Heart right ventricle (tissue), 16 donors: ENCODE measurements around the gene HEMK1. TPM values are rescaled to one million over a fixed set of nuclear protein-coding genes. Genes with fewer than 3 reads are reported as not detected.

Experiments used
- ATAC-seq, 8 donors: fragments of 200-7000 bp; cut with Tn5 transposase; one replicate each; pipeline ENCODE4 v1.9.1; 2020; ENCODE audit warnings: mild to moderate bottlenecking in 8 of 8, moderate library complexity in 8 of 8, moderate number of reproducible peaks in 1 of 8
- DNase-seq, 2 donors: peaks; one replicate each; pipeline ENCODE4 v3.0.0-alpha.2; 2020
- H3K27ac ChIP-seq, 10 donors: fragments of 200-600 bp; sonication (generic) in 2 of 10; one replicate each; pipeline versions ENCODE4 v1.5.0 to v1.8.0; 2020 to 2022; ENCODE audit warnings: mild to moderate bottlenecking in 3 of 10
- H3K27me3 ChIP-seq, 7 donors: fragments of 200-600 bp; one replicate each; pipeline ENCODE4 v1.8.0; 2021 to 2022; ENCODE audit warnings: mild to moderate bottlenecking in 2 of 7
- H3K36me3 ChIP-seq, 9 donors: fragments of 200-600 bp; sonication (generic) in 1 of 9; one replicate each; pipeline versions ENCODE4 v1.5.0 to v1.8.0; 2020 to 2022; ENCODE audit warnings: mild to moderate bottlenecking in 2 of 9
- H3K4me1 ChIP-seq, 9 donors: fragments of 200-600 bp; sonication (generic) in 1 of 9; one replicate each; pipeline versions ENCODE4 v1.5.0 to v1.8.0; 2020 to 2022; ENCODE audit warnings: mild to moderate bottlenecking in 4 of 9
- H3K4me3 ChIP-seq, 10 donors: fragments of 200-600 bp; sonication (generic) in 2 of 10; one replicate each; pipeline versions ENCODE4 v1.5.0 to v1.8.0; 2020 to 2022; ENCODE audit warnings: mild to moderate bottlenecking in 7 of 10, moderate library complexity in 2 of 10
- H3K9me3 ChIP-seq, 11 donors: fragments of 200-600 bp in 10 of 11; sonication (generic) in 2 of 11; one replicate each; pipeline versions ENCODE4 v1.5.0 to v1.8.0; 2013 to 2022; ENCODE audit warnings: mild to moderate bottlenecking in 2 of 11, control low read depth in 1 of 11, moderate library complexity in 1 of 11
- CTCF ChIP-seq, 9 donors: fragments of 200-600 bp; sonication (generic) in 2 of 9; IDR thresholded peaks; one replicate each; pipeline versions ENCODE4 v1.5.0 to v1.8.0; 2021 to 2022; ENCODE audit warnings: antibody characterized with exemption in 9 of 9, mild to moderate bottlenecking in 5 of 9, moderate library complexity in 1 of 9
- WGBS, 2 donors: extraction: QIAGEN DNeasy Blood & Tissue Kit; methylation state at CpG; one replicate each; pipeline ENCODE4 v1.1.7; 2013; ENCODE audit warnings: inconsistent platforms in 1 of 2; 5-methylcytosine and 5-hydroxymethylcytosine counted together
- intact Hi-C, 10 donors: fragments of 100-400 bp; cut with DNase I; formaldehyde crosslinking; loops; one replicate each; pipeline versions ENCODE4 v1.11.1 to v1.14.2; 2022
- polyA plus RNA-seq, 2 donors: library from polyadenylated mRNA; stranded (reverse); fragments of 200-250 nt; gene quantifications; one replicate each; pipeline ENCODE4 v1.2.3, GENCODE V29; 2013
- total RNA-seq, 10 donors: library from RNA; stranded (reverse); fragmentation: NEBNext Ultra II Directional in 3 of 10; extraction: Animal tissue kit (Norgen Biotek cat#: 25700) in 3 of 10; gene quantifications; one replicate each; pipeline versions ENCODE4 v1.2.1 to v1.2.4, GENCODE V29; 2021 to 2023
- donor health status: Arrhythmogenic right ventricular cardiomyopathy.
- donor health status: ischemic (EF 13 %, LVEDD 7.1; RV severe dilation, severe dysfunction).
- donor health status: healthy with polysubstance abuse.
- donor health status: DM: no; HTN: yes; CAD: no.
- donor health status: DM: no; HTN: no; CAD: no.
- donor health status: ischemic (EF 25% LVEDD 6.9; RV normal size, moderate dysfunction).
- donor health status: ischemic (EF 25% LVEDD 5.7; RV mildly dilated, moderate dysfunction).
- donor health status: healthy.
- donor health status: DM: yes; HTN: yes; CAD: no.
- donor health status: Ischemic cardiomyopathy.
- donor health status: ischemic (EF 35%, LVEDD 5.7; RV mildly dilated, moderate dysfunction).
- donor health status: nonischemic (EF 11% LVEDD 7.7; RV severe dilation, severe dysfunction).
- donor health status: DM: yes; HTN: yes; CAD: no.
- donor health status: PGD.
- donor health status: ischemic (EF 29% LVEDD 5.4; RV normal size, mild dysfunction).
- donor health status: nonischemic (EF 23%, LVEDD 6.1; RV moderate dilation, normal function).

HEMK1 gene
- total and polyA plus RNA-seq, 12 donors: 10.6 to 19.0 (median 14.8) TPM

- Histone ChIP-seq H3K27me3 (no peaks in the 10 kb centered on the region), H3K27ac (peak overlapping the region in 9 of 10 donors; percentile 32 to 76 (median 68)), H3K4me3 (no peak overlapping the region), H3K36me3 (peaks cover 0 to 44% (median 7%) of the 10 kb centered on the region in 9 donors), H3K4me1 (peaks cover 10 to 70% (median 46%) of the 10 kb centered on the region in 9 donors), H3K9me3 (no peaks in the 10 kb centered on the region)
- peak in 5 of 8 donors; percentile 11 to 46 (median 27) for ATAC-seq
- intact Hi-C loops: no loop called here
- DNase-seq: no peak
- WGBS, 2 donors: 62 to 67% methylated on average over 3 of the region's 3 CpGs
- no peak for TF ChIP-seq CTCF (IDR thresholded peaks at IDR 0.05)
Observed at GRCh38 chr3:50637945-50638344, 68.6 kb downstream of the HEMK1 start.

- TF ChIP-seq CTCF (IDR thresholded peaks at IDR 0.05): no peak
- H3K27ac ChIP-seq: peak overlapping the region in 9 of 10 donors; percentile 12 to 76 (median 68)
- H3K27me3 ChIP-seq: no peaks in the 10 kb centered on the region
- H3K4me1 ChIP-seq: peaks cover 21 to 70% (median 52%) of the 10 kb centered on the region in 9 donors
- peaks cover 0 to 55% (median 7%) of the 10 kb centered on the region in 9 donors for H3K36me3 ChIP-seq
- DNase-seq (no peak), ATAC-seq (peak in 7 of 8 donors; percentile 18 to 53 (median 50))
- H3K4me3 ChIP-seq: no peak overlapping the region
- no peaks in the 10 kb centered on the region for H3K9me3 ChIP-seq
- intact Hi-C loops: no loop called here
- WGBS, 2 donors: 41 to 68% methylated on average over 6 of the region's 6 CpGs
Observed at GRCh38 chr3:50639055-50639494, 69.8 kb downstream of the HEMK1 start.

GRCh38 chr3:50642382-50642781, 73.1 kb downstream of the HEMK1 start:
- peaks cover 0 to 82% (median 22%) of the 10 kb centered on the region in 9 donors for H3K36me3 ChIP-seq
- H3K4me3 ChIP-seq: no peak overlapping the region
- no peak for DNase-seq
- TF ChIP-seq CTCF (IDR thresholded peaks at IDR 0.05): no peak
- peaks cover 21 to 79% (median 54%) of the 10 kb centered on the region in 9 donors for H3K4me1 ChIP-seq
- no peaks in the 10 kb centered on the region for H3K9me3 ChIP-seq
- H3K27ac ChIP-seq: peak overlapping the region in 2 of 10 donors; percentile 52 to 88
- intact Hi-C loops: no loop called here
- H3K27me3 ChIP-seq: no peaks in the 10 kb centered on the region
- 93 to 97% methylated on average over 1 of the region's 1 CpG for WGBS, 2 donors
- ATAC-seq: no peak

GRCh38 chr3:50644561-50644960, 75.2 kb downstream of the HEMK1 start:
- Histone ChIP-seq H3K27me3 (no peaks in the 10 kb centered on the region), H3K27ac (peak overlapping the region; percentile 48 to 89 (median 80)), H3K36me3 (peaks cover 0 to 98% (median 30%) of the 10 kb centered on the region in 9 donors), H3K4me3 (no peak overlapping the region), H3K4me1 (peaks cover 5 to 79% (median 51%) of the 10 kb centered on the region in 9 donors), H3K9me3 (no peaks in the 10 kb centered on the region)
- DNase-seq (peak in 1 of 2 donors; percentile 41), ATAC-seq (peak in 3 of 8 donors; percentile 25 to 39 (median 26))
- intact Hi-C loops: no loop called here
- WGBS, 2 donors: 11 to 28% methylated on average over 7 of the region's 7 CpGs
- TF ChIP-seq CTCF (IDR thresholded peaks at IDR 0.05): no peak
